ENCODE measurements around the gene GSC.
"Not testable (repeated sequence)": the region's sequence is repeated elsewhere in the genome, so short reads cannot be mapped to it uniquely, and the experiment has no call there.

The GSC gene

DNA sequence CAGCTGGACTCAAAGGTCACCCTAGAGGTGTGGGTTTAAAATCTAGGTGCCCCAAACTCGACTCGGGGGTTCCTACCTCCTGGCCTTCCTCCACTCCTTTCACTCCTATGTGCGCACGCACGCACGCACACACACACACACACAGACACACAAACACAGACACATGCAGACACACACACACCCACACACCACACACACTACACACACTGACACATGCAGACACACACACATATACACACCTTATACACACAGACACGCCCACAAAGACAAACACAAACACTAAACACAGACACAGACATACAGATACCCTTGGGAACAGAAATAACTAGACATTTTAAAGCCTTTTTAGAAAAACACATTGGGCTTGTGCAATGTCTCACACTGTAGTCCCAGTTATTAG, 31.8 kb downstream of the GSC start:
- DNase-seq: no peak

DNA sequence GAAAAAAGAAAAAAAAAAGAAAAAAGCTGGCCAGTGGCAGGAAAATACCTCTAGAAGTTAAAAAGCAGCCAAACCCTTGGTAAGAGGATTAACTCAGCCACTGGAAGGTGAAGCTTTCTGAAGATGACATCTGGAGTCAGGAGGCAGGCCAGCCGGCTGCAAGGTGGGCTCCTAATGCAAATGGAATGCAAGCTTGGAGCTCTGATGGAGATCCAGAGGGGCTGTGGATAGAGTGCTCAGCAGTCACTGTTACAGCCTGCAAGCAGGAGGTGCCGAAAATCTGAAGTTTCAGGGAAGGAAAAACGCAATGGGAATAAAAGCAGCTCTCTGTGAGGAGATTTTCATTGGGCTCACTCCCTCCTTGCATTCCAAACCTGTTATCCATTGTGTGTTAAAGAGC, 41.0 kb downstream of the GSC start:
- no peak for DNase-seq

DNA sequence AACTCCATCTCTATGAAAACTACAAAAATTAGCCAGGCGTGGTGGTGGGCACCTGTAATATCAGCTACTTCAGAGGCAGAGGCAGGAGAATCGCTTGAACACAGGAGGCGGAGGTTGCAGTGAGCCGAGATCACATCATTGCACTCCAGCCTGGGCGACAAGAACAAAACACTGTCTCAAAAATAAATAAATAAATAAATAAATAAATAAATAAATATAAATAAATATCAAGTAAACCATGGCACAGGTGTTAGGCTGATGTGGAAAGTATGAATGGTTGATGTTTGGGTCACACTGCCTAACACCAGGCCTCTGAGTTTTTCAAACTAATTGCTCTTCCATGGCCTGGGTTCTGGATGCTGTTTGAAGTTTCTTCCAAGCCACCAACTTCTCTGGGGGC, 41.5 kb downstream of the GSC start:
- not testable (repeated sequence) for DNase-seq

DNA sequence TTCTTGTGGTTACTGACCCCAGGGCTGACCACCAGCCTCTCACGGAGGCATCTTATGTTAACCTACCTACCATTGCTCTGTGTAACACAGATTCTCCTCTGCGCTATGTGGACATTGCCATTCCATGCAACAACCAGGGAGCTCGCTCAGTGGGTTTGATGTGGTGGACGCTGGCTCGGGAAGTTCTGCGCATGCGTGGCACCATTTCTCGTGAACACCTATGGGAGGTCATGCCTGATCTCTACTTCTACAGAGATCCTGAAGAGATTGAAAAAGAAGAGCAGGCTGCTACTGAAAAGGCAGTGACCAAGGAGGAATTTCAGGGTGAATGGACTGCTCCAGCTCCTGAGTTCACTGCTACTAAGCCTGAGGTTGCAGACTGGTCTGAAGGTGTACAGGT, 43.3 kb downstream of the GSC start:
- not testable (repeated sequence) for DNase-seq

DNA sequence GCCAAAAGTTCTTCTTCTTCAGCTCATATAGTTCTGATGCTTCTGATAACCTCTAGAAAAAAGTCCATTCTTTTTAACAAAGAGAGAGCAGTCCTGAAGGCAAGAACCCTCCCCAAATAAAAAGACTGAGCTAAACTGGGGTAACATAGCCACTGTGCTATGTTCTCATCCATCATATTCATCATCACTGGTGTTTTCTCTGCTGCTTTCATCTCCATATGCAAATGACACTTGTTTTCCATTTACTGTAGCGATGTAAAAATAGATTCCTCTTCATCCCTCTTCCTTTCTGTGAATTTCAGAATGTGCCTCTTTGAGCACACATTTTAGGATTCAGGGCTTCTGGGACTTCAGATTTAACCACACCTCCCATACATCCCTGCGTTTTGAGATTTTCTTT, 44.9 kb downstream of the GSC start:
- DNase-seq: no peak

DNA sequence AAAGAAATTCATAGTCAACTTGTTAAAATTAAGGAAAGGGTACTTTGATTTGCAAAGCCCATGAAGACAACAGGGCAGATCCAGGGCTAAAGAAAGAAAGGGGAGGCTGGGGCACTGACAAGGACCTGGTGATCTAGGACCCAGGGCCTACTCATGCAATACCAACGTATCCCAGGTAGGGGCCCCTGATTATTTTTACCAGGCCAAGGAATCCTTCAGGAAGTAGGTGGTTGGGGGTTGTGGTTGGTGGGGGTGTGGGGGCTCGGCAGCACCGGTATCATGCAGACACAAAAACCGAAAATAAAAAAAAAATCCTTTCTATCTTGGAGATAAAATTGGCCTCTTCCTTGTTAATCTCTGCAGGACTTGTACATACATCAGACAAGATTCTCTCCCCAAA, 47.5 kb downstream of the GSC start:
- DNase-seq: no peak
